PC-3 (cell line): ENCODE measurements around the gene BFAR.

Source experiments
- EZH2 ChIP-seq: fragments of 300-600 bp; sonication (generic); IDR thresholded peaks from one replicate; pipeline ENCODE4 v1.6.1; 2017; ENCODE audit warnings: antibody characterized with exemption, mild to moderate bottlenecking, low read length; ENCODE audit not compliant: unreplicated experiment
- EZH2phosphoT487 ChIP-seq: fragments of 300-600 bp; sonication (generic); IDR thresholded peaks from 2 replicates; pipeline ENCODE4 v1.6.1; 2018; ENCODE audit warnings: mild to moderate bottlenecking, antibody characterized with exemption, low read length, borderline replicate concordance
- TF ChIP-seq, protein P1 (sequence below): fragments of 300-600 bp; sonication (generic); conservative IDR thresholded peaks from 2 replicates; pipeline ENCODE4 v1.5.1; 2017; ENCODE audit warnings: antibody characterized with exemption, low read depth, mild to moderate bottlenecking, low read length

DNA sequence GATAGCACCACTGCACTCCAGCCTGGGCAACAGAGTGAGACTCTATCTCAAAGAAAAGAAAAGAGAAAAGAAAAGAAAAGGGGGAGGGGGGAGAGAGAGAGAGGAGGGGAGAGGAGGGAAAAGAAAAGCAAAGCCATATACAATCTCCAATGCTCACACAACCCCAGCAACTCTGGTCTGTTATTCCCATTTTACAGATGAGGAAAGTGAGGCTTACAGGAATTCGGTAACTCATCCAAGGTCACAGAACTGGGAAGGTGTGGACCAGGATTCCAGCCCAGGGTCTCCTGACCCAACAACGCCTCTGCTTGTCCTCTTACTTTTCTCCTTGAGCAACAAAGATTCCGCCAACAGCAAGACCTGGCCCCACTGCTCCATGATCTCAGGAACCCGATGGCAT is 48.4 kb downstream of the BFAR start:
- TF ChIP-seq, protein P1, sequence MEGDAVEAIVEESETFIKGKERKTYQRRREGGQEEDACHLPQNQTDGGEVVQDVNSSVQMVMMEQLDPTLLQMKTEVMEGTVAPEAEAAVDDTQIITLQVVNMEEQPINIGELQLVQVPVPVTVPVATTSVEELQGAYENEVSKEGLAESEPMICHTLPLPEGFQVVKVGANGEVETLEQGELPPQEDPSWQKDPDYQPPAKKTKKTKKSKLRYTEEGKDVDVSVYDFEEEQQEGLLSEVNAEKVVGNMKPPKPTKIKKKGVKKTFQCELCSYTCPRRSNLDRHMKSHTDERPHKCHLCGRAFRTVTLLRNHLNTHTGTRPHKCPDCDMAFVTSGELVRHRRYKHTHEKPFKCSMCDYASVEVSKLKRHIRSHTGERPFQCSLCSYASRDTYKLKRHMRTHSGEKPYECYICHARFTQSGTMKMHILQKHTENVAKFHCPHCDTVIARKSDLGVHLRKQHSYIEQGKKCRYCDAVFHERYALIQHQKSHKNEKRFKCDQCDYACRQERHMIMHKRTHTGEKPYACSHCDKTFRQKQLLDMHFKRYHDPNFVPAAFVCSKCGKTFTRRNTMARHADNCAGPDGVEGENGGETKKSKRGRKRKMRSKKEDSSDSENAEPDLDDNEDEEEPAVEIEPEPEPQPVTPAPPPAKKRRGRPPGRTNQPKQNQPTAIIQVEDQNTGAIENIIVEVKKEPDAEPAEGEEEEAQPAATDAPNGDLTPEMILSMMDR = no peak
- TF ChIP-seq EZH2 (no peak), EZH2phosphoT487 (no peak)
